Stimulated activated naive CD4-positive, alpha-beta T cell treated with Interleukin-2 at 50 U/mL for 16 hours (primary cell): ENCODE results near the gene FARS2.

ENCODE experiments used
- DNase-seq: peaks from one replicate; lab custom pipeline; 2025; lab: John Stamatoyannopoulos, UW

The FARS2 gene

DNA sequence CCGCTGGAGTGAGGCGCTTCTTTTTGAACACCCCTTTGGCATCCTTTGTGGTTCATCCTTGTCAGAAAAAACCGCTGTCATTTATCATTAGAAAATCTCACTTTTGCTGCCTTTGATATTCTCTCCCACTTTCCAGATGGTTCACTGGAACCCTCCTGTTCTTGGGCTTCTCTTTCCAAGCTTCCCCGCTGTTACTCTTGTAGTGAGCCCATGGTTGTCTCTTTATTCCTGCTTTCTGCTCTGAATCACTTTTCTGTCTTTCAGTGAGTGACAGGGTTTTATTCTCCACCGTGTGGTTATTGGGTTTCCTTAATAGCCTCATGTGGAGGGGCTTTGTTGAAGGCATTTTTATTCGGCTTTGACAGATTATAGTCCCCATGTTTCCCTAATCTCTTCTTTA is 117.0 kb downstream of the FARS2 start:
- no peak for DNase-seq

DNA sequence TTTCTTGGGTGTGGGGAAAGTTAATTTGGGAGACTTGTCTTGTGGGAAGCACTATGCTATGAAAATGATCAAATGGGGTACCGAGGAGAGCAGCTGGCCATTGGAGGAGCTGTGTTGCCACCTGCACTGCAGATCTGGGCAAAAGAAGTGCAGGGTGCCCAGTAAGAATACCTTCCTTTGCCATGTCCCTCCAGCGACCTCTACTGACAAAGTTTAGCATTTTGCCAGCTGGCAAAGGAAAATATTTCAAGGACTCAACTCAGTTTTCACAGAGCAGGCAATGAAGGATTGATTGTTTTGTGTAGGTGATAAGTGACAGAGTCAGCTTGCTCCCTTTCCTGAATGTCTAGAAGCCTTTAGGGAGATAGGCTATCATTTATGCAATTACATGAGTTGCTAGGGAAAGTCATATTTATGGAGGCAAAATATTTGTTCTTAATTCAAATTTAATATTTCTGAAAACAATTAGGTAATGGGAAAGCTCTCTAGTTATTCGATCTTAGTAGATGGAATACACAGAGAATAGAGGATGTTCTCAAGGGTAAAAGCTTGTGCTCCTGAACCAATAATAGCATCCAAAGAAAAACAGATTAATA is 118.4 kb downstream of the FARS2 start:
- no peak for DNase-seq

DNA sequence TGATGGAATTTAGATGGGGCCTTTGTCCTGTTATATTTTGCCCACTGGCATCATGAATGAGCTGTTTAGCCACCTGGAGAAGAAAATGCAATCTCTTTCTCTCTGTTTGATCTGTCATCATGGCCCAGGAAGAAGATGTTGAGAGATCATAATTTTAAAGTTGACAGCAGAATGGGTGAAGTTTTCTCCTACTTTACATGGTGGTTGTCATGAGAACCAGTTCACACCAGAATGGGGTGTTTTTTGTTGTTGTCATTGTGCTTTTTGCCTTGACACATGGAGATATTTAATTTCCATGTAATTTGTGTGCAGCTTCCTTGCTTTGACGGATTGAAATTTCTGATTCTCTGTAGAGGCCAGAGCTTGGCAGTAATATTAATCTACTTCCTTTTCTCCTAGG is 122.5 kb downstream of the FARS2 start:
- DNase-seq, result no peak

DNA sequence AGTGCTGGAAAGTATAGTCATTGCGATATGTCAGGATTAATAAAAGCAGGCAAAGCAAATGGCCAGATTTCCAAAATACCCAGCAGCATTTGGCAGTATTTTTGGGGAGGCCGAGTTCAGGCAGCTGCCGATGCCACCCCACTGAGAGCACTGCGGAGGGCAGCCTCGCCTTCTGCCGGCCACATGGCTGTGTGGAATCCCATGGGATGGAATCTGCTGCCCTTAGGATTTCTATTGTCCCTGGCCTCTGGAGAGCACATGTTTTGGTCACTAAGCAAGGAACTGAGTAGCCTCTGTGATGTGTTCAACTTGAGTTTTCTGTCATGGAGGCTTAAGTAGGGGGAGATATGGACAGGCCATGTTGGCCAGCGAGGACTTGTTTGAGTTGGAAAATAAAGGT is 123.0 kb downstream of the FARS2 start:
- no peak for DNase-seq

DNA sequence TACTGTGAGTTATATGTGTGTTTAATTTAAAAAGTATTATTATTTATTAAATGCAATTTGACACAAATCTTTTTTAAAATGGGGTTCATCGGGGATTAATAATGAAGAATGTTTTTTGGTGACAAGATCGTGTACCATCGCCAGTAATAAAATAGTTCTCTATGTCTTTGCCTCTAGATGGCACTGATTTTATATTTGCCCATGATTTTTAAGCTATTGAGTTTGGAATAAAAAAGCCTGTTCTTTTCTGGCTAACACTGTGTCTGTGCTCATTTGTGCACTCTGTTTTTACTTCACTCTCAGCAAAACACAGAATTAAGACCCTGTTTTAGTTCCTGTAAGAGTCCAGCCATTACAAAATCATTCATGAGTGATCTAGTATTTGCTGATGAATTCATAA is 127.0 kb downstream of the FARS2 start:
- DNase-seq, result no peak

DNA sequence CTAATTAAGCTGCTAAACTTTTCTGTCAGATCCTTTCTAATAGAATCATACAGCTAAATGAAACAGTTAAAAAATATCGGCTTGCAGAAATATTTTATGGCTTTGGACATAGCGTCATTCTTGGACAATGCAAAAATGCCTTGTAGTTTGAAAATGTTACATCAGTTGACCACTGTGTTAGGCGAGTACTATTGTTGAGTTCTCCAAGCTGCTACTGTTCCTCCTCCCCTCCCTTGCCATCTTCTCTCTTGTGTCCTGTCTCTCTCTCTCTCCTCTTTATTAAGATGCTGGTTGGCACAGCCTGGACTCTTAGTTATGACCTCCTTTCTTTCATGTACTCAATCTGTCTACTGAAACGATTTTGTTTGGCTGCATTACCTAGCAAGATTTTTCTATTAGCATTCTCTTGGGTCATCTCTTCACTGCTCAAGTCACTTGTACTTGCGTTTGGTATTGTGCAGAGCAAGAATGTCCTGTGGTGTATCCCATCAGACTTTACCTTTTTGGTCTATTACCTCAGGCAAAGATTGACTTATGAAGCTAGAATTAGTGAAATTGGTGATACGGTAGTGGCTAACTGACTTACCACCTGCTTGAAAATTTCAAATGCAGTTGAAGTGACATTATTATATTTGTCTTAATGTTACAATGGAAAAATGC is 127.9 kb downstream of the FARS2 start:
- DNase-seq, result no peak

DNA sequence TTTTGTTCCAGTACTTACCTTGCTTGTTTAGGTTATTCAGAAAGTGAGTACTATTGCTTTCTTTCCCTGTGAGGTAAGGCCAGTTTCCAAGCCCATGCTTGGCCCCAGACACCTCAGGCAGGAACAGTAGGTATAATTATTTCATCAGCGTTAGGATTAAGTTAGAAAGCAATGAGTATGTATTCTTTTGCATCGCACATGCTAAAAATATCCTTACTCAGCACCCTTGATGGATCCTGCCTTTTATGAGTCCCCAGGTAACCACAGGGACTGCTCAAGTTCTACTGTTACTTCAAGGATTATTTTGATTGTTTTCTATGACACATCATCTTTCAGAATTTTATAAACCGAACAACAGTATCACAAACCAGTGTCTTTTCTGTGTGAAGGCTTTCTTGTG is 128.9 kb downstream of the FARS2 start:
- no peak for DNase-seq

DNA sequence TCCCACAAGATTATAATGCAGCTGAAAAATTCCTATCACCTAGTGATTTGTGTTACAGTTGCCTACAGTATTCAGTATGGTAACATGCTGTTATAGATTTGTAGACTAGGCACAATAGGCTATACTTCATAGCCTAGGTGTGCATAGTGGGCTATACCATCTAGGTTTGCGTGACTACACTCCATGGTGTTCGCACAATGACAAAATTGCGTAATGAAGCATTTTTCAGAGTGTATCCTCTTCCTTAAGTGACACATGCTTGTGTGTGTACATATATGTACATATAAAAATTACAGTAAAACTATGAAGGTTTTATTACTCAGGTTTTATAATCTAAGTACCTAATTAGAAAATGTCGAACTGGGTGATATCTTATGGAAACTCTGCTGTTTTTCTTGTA is 133.0 kb downstream of the FARS2 start:
- no peak for DNase-seq

DNA sequence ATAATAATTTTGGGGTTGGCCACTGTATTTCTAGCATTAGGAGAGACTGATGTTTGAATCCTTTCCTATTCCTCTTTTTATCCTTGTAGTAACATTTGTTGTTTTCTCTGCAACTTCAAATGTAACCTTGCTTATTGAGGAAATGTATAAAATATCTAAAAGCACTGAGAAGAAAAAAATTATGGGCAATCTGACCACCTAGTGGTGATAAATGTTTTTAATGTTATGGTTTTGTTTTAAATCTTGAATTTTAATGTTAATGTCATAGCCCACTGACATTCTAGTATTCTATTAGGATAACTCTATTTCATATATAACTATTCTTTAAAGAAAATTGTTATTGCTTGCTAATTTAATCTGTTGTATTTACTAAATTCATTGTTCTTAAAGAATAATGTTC is 134.4 kb downstream of the FARS2 start:
- no peak for DNase-seq

DNA sequence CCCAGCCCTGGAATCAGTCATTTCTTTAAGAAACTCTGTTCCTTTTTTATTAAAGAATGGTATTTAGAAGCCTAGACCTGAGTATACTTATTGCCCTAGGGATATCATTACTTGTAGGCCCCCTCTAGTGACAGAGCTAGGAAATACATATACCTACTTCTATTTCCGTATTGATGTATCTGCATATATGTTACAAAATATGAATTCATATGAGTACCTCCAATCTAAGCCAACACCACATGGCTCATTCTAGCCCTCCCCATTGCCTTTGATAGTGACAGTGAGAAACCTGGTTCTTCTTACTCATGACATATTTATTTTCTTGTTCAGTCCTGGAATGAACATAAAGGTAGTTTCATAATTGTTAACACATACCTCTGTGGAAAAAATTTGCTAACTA is 137.2 kb downstream of the FARS2 start:
- peak; percentile 2 for DNase-seq

DNA sequence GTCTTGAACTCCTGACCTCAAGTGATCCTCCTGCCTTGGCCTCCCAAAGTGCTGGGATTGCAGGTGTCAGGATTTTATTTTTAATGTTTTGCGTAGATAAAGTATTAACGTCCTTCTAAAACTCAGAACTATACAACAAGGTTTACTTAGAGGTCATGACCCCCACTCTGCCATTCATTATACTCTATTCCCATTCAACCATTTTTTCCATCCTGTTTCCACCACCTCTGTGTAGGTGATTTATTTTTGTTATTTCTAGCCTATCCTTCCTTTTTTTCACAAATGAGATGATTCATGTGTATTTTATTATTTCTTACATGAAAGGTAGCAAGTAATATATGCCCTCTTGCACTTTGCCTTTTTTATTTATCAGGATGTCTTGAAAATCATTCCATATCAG is 138.1 kb downstream of the FARS2 start:
- DNase-seq, result no peak

DNA sequence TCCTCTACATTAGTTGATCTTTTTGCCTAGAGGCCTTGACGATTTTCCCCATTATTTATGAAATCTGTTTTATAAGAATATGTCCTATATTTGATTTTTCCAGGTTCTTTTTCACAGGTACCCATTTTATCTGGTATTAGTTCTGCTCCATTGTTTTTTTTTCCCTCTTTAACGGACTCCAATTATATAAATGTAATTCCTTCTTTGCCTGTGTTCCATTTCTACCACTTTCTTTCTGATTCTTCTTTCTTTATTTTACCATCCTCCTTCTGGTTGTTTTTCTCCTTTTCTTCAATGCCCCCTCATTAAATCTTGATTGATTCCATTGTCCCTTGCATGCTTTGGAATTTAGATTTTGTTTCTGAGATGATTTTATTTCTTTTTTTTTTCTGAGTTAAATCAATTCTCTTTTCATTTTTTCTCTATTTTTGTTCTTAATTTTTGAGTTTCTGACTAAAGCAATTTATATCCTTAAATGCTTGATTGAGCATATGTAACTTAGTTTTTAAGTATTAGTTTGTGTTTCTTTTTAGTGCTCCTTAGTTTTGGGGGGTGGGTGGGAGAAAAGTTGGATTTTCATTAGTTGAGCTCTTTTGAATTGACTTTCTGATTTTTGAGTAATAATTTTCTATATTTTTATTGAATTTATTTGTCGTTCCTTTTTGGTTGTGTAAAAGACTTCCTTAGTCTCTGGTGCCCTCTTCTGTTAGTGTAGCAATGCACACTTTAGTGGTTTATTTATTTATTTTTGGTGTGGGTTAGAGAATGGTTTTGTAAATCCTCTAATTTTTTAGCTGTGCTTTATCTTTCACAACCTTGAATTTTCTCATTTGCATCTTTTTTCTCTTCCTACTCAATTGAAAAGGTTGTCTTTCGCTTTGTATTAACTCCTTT is 140.8 kb downstream of the FARS2 start:
- no peak for DNase-seq

DNA sequence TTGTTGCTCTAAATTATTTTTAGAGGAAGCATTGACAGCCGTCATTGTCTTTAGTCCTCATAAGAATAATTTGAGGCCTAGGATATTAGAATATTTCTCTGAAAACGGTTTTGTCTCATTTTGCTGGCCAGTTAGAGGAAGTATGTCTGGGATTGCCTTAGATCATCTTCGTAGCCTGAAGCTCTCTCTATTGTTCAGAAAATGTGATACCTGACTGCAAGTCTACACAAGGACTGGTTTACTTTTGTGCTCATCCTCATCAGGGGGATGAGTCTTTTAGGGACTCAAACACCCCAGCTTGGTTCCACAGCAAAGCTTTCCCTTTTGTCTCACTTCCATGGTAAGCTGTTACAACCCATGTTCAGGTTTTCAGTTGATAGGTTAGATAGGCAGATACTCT is 141.8 kb downstream of the FARS2 start:
- DNase-seq, result no peak

DNA sequence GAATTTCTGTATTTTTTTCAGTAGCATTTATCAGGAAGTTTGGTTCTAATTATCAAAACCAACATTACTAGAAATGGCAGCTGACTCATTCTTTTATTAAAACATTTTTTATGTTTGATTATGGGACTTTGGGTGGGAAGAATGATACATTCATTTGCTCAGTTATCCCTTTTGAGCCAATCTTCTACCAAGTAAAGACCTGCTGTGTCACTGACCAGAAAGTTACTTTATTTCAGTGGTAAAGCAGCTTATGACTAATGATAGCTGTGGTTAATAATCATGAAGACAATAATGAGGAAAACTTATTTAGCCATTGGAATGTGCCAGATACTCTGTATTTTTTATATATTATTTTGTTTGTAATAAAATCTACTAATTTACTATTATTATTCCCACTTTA is 142.3 kb downstream of the FARS2 start:
- DNase-seq, result no peak

DNA sequence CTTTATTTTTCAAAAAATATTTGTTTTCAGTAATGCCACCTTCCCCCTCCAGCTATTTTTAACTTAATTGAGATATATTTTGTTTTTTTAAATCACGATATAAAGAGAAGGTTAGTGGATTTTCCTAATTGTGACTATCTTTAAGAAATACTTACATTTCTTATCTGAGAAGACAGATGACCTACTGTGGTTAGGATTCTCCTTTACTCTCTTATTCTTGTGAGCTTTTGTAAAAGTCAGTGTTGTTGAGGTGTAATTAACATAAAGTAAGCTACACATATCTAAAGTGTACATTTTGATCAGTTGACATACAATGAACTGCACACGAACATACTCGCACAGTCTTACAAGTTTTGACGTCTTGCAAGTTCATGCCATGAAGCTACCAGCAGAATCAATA is 144.7 kb downstream of the FARS2 start:
- DNase-seq, result no peak

DNA sequence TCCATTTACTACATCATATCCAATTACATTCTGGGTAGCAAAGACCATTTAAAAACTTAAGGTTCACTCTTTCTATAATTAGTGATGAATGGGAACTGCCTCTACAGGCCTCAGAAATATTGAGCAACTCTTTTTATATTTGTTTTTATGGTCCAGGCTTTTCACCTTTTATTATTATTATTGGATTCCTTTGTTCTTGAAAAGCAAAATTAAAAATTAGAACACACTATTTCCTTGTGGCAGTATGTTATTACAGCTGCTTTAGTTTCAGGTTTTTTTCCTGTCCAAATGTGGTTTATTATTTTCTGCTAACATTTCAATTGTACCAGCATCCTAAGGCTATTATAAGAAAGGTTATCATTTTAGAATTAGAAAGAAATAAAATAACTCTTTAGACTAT is 150.1 kb downstream of the FARS2 start:
- DNase-seq, result no peak

DNA sequence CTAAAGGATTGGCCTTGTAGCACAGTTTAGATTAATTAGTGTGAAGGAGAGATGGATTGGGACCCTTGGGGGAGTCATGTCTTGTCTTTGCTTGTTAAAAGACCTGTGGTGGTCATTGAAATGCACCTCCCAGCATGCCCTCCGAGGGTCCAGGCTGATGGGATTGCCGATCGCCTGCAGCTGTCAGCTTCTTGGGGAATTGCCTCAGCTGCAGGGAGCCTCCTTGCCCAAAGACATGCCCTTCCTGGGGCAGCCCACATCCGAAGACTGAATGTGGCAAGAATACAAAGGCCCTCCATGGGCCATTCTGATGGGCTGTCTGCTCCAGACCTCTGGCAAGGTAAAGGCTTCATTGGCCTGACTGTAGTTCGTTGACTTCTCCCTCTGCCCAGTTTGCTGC is 150.7 kb downstream of the FARS2 start:
- DNase-seq, result no peak

DNA sequence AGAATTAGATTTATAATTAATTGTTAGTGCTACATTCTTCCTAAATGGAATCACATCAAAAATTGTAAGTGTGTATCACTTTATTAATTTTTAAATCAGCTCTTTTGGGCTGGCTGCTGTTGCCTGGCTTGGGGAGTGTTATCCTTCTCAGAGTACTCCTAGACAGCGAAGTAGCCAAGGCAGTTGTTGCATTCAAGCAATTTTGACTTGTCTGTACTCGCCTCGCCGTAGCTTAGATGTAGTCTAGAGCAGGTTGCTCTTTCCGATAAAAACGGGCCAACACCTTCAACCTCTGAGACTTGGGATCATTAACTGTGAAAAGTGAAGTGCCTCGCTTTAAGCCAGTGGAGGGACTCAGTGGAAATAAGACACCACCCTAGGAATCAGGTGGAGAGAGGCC is 151.3 kb downstream of the FARS2 start:
- DNase-seq, result no peak

DNA sequence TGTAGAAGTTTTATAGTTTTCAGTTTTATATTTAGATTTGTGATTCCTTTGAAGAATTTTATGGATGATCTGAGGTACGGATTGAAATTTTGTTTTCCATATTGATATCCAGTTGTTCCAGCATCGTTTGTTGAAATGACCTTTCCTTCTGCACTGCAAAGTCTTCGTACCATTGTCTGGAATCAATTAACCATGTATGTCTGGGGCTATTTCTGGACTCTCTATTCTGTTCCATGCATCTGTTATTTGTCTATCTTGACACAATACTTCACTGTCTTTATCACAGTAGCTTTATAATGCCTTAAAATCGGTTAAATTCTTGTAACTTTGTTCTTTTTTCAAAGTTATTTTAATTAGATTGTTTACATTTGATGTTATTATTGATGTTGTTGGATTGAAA is 154.9 kb downstream of the FARS2 start:
- DNase-seq, result no peak

DNA sequence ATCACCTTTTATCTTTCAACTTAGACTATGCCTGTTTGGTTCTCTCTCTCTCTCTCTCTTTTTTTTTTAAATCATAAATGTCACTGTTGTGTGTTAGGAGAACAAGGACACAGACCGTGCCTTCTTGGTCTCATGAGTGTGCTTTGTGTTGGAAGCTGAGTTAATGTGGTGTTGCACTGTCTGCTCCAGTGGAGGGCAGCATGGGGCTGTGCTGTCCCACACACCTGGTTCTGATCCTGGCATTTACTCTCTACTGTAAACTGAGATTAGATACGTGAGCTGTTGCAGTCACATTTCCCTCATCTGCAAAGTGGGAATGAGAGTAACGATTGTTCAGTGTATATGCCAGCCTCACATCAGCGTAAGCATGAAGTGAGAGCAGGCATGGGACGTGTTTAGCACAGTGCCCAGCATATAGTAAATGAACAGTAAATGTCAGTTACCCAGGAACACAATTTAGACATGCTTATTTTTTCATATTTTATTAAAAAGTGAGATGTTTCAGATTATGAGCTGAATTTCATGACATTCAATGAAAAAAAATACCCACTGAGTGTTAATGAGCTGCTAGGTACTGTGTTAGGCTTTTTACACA is 161.1 kb downstream of the FARS2 start:
- DNase-seq, result no peak

DNA sequence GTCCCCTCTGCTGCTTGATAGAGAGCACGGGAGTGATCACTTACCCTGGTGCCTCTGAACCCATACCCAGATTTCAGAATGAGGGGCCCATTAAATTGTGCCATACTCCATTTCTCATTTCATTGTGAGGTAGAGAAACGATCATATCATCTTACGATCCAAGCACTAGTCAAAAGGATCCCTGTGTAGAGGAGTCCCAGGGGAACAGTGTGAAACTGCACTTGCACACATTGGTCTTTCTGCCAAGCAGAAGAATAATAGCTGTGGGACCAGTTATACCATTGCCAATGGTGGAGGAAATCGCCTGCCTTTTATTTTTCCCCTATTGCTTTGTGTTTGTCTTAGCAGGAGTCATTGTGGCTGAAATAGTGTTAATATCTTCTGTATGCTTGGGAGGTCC is 161.9 kb downstream of the FARS2 start:
- no peak for DNase-seq

DNA sequence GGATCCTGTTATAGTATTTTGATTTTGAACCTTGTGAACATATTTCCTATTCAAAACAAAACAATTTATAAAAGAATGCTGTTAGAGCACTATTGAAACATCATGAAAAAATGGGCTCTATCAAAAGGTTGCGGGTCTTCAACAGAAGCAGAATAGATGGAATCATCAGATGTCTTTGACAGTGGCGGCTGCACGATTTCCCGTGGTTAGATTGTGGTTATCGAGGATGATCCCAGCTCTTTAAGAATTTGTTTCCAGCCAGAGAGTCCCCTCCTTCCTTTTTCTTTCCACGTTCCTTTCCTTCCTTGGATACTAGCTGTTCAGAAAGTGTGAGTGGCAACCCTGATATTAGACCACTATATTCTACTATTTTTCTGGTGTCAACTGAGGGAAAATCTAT is 163.4 kb downstream of the FARS2 start:
- no peak for DNase-seq

DNA sequence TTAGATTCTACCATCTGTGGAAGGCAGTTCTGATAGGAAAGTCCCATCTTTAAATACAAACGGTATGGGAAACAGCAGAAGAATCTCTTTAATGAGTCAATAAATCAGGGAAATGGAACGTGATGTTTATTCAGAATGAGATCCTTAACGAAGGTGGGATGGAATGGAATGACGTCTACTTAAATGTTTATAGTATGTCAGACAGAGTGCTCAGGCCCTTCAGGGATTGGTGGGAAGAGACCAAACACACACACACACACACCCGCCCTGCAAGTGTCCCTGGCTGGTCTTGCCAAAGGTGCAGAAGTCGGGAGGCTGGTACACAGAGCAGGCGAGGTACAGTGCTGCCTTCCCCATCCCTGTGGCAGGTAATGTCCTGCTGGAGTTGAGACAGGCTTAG is 164.0 kb downstream of the FARS2 start:
- DNase-seq, result no peak
